GM19193 (cell line): Measurements from ENCODE around the gene NLRP6.

Source experiments
- POLR2A ChIP-seq: IDR thresholded peaks from 4 replicates; pipeline ENCODE4 v1.6.1; 2011; ENCODE audit not compliant: insufficient read depth, insufficient read length; ENCODE audit errors: extremely low read depth

NLRP6 gene

GRCh38 chr11:272195-272930, 5.8 kb upstream of the NLRP6 start:
- no peak for TF ChIP-seq POLR2A

DNA sequence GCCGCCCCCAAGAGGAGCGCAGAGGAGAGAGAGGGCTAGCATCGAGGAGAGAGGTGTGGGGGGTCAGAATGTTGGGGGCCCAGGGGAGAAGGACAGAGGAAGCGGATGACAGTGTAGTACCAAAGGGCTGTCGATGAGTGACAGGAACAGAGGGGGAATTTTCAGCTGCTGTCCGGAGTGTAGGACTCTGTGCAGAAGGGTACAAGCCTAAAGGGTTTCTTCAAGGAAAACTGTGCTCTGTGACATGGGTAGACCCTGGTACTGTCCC, 5.3 kb upstream of the NLRP6 start:
- no peak for TF ChIP-seq POLR2A

DNA sequence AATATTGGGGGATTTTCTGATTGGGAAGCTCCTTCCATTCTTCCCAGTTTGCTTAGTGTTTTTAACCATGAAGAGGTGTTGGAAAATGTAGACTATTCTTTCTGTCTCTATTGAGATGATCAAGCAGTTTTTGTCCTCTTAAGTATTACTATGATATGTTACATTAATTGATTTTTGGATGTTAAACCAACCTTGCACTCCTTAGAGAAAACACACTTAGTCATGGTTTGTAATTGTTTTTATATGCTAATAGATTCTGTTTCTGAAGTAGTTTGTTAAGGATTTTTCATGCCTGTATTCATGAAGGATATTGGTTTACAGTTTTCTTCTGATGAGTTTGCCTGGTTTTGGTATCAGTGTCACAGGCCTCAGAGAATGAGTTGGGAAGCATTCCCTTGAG, 2.0 kb upstream of the NLRP6 start:
- no peak for TF ChIP-seq POLR2A

GRCh38 chr11:279040-279965, 1.1 kb downstream of the NLRP6 start:
- TF ChIP-seq POLR2A = no peak

GRCh38 chr11:279966-280705, 1.9 kb downstream of the NLRP6 start:
- no peak for TF ChIP-seq POLR2A

DNA sequence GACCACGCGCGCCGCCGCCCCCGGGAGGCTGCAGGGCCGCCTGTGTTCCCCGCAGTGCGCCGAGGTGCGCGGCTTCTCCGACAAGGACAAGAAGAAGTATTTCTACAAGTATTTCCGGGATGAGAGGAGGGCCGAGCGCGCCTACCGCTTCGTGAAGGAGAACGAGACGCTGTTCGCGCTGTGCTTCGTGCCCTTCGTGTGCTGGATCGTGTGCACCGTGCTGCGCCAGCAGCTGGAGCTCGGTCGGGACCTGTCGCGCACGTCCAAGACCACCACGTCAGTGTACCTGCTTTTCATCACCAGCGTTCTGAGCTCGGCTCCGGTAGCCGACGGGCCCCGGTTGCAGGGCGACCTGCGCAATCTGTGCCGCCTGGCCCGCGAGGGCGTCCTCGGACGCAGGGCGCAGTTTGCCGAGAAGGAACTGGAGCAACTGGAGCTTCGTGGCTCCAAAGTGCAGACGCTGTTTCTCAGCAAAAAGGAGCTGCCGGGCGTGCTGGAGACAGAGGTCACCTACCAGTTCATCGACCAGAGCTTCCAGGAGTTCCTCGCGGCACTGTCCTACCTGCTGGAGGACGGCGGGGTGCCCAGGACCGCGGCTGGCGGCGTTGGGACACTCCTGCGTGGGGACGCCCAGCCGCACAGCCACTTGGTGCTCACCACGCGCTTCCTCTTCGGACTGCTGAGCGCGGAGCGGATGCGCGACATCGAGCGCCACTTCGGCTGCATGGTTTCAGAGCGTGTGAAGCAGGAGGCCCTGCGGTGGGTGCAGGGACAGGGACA, 2.7 kb downstream of the NLRP6 start:
- TF ChIP-seq POLR2A = no peak

DNA sequence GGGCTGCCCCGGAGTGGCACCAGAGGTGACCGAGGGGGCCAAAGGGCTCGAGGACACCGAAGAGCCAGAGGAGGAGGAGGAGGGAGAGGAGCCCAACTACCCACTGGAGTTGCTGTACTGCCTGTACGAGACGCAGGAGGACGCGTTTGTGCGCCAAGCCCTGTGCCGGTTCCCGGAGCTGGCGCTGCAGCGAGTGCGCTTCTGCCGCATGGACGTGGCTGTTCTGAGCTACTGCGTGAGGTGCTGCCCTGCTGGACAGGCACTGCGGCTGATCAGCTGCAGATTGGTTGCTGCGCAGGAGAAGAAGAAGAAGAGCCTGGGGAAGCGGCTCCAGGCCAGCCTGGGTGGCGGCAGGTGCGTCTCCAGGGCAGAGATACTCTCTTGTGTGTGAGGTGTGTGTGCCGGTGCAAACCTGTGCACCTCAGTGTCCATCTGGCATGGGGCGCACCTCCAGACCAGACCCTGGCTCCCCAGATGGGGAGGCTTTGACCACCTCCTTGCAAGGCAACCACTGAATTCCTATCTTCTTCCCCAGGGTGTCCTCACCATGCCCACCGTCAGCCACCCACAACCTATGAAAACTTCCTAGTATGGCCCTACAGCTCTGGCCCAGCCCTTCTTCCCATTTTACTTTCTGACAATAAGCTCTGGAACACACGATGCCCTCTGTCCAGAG, 3.4 kb downstream of the NLRP6 start:
- no peak for TF ChIP-seq POLR2A

- TF ChIP-seq POLR2A = no peak
Measured at GRCh38 chr11:282171-282570, 4.0 kb downstream of the NLRP6 start.

- no peak for TF ChIP-seq POLR2A
Measured at GRCh38 chr11:282630-283360, 4.6 kb downstream of the NLRP6 start.

DNA sequence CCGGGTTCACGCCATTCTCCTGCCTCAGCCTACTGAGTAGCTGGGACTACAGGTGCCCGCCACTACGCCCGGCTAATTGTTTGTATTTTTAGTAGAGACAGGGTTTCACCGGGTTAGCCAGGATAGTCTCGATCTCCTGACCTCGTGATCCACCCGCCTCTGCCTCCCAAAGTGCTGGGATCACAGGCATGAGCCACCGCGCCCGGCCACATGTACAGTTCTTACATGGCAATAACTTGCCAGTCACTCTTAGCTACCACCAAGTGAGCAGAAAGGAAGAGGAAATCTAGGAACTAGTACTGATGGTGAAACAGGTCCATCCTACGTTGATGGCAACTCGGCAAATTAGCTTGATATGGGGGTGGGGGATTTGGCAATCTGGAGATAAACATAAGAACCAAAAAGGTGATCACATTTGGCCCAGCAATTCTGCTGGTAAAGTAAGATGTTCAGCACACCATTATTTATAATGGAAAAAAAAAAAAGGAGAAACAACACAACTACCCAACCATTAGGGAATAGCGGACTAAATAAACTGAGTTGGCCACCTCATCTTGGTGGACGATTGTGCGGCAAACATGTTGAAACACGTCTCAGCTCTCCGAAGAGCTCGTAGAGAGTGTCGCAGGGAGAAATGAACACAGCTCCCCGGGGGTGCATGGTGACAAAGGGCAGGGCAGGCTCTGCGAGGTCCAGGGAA, 5.3 kb downstream of the NLRP6 start:
- TF ChIP-seq POLR2A = no peak

GRCh38 chr11:284105-285020, 6.2 kb downstream of the NLRP6 start:
- no peak for TF ChIP-seq POLR2A
